ENCODE data around the gene PCBP3. TPM values are rescaled to one million over a fixed set of nuclear protein-coding genes. Genes with fewer than 3 reads are reported as not detected.

The PCBP3 gene
- total RNA-seq, 1 donor from 2014 or later = not detected

DNA sequence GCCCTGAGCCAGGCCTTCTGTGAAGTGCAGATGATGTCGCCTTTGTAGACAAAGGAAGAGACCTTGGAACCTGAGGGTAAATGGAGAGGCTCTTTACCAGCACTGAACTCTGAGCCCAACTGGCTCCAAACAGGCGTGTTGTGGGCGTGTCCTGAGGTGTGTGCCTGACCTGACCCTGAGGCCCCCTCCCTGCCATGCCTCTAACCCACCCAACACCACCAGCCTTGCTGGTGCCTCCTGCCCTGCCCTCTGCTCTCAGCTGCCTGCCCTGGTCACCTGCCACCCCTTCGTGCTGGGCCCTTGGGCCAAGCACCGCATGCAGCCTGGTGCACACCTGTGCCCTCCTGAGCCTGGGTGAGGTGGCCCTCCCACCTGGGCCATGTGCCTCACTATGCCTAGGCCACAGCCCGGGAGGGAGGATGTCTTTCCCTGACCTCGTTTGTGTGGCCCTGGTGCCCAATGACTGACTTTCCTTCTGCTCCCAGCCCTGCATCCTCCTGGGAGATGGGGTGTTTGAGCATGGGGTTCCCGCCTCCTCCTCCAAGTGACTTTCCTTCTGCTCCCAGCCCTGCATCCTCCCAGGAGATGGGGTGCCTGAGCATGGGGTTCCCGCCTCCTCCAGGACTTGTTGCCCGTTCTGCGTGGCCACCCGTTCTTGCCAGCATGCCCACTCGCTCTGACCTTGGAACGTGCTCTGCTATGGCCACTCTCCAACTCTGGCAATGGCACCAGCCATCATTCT, 157.0 kb downstream of the PCBP3 start:
- TF ChIP-seq, protein P1, sequence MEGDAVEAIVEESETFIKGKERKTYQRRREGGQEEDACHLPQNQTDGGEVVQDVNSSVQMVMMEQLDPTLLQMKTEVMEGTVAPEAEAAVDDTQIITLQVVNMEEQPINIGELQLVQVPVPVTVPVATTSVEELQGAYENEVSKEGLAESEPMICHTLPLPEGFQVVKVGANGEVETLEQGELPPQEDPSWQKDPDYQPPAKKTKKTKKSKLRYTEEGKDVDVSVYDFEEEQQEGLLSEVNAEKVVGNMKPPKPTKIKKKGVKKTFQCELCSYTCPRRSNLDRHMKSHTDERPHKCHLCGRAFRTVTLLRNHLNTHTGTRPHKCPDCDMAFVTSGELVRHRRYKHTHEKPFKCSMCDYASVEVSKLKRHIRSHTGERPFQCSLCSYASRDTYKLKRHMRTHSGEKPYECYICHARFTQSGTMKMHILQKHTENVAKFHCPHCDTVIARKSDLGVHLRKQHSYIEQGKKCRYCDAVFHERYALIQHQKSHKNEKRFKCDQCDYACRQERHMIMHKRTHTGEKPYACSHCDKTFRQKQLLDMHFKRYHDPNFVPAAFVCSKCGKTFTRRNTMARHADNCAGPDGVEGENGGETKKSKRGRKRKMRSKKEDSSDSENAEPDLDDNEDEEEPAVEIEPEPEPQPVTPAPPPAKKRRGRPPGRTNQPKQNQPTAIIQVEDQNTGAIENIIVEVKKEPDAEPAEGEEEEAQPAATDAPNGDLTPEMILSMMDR (IDR thresholded peaks at IDR 0.05; ENCODE audit: insufficient read depth, low read length, severe bottlenecking) = no peak
- FAIRE-seq = no peak
- Histone ChIP-seq H3K36me3 (ENCODE audit: control insufficient read depth, insufficient read depth, low read length) (no peaks in the 10 kb centered on the region), H3K4me3 (ENCODE audit: low read depth, low read length) (no peak overlapping the region), H3K27me3 (ENCODE audit: control insufficient read depth, insufficient read depth, low read length) (no peaks in the 10 kb centered on the region)
- no peak for DNase-seq (ENCODE audit: low read depth)

DNA sequence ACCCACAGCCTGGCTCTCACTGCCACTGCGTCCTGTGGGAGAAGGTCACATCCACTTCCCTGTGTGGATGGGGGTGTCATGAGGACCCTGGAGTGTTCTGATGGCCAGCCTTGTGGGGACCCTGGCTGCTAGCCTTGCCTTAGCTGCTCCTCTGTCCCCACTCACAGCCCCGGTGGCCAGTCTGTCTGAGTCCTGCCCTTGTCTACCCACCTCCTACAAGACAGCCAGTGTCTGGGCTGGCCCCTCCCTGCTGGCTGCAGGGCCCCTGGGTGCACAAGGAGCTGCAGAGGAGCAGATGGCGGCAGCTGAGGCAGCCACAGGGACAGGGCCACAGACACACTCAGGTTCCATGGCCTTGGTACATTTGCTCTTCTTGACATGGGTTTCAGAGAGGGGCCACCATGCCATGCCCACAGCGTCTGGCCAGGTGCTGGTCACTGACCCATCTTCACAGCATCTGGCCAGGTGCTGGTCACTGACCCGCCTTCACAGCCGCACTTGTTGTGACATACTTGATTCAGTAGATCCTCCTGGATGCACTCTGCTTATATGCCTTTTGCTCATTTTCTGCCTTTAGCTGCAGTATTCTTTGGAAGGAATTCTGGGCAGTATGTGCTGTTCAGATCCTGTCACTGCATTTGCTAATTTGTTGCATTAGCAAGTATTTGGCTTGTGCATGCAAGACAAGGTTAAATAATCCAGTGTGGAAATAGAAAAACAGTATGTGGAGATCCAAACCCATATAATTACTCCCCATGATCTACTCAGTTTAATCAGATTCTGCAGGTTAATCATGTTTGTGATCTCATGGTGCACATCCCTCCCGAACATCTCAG, 157.8 kb downstream of the PCBP3 start:
- Histone ChIP-seq H3K4me3 (ENCODE audit: low read depth, low read length) (no peak overlapping the region), H3K27me3 (ENCODE audit: control insufficient read depth, insufficient read depth, low read length) (no peaks in the 10 kb centered on the region), H3K36me3 (ENCODE audit: control insufficient read depth, insufficient read depth, low read length) (no peaks in the 10 kb centered on the region)
- TF ChIP-seq, protein P1 (IDR thresholded peaks at IDR 0.05; ENCODE audit: insufficient read depth, low read length, severe bottlenecking) = no peak
- FAIRE-seq (no peak), DNase-seq (ENCODE audit: low read depth) (no peak)

DNA sequence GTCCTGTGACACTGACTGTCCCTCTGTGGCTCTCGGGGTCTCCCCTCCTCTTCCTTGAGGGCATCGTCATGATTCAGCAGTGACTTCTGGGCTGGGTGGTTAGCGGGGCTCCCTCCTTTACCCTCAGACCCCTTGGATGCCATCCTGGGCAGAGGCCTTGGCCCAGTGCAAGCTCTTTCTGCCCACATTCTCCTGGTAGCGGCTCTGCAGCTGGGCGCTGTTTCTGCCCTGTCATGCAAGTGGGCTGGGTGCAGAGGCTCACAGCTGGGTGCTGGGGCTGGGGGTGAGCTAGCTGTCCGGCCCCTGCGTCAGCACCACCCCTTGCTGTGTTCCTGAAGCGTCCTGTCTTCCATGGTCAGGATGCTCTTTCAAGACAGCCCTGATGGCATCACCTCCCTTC, 158.5 kb downstream of the PCBP3 start:
- FAIRE-seq (peak; percentile 7), DNase-seq (ENCODE audit: low read depth) (no peak)
- Histone ChIP-seq H3K36me3 (ENCODE audit: control insufficient read depth, insufficient read depth, low read length) (no peaks in the 10 kb centered on the region), H3K27me3 (ENCODE audit: control insufficient read depth, insufficient read depth, low read length) (no peaks in the 10 kb centered on the region), H3K4me3 (ENCODE audit: low read depth, low read length) (no peak overlapping the region)
- TF ChIP-seq, protein P1 (IDR thresholded peaks at IDR 0.05; ENCODE audit: insufficient read depth, low read length, severe bottlenecking) = no peak

DNA sequence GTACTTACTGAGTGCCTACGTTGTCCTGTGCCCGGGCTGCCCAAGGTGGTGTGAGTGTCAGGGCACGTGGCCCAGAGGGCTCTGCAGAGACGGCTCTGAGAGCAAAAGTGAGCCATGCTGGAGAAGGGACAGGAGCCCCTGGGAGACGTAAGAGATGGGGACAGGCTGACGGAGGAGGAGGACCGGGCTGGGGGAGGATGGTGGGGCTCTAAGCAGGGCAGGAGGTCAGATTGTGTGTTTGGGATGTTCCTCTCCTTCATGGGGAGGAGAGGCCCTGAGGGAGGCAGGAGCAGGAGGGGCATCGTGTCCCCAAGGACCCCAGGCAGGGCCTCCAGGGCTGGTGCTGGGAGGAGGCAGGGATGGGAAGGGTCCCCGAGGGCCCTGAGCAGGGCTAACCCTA, 158.9 kb downstream of the PCBP3 start:
- H3K4me3 ChIP-seq (ENCODE audit: low read depth, low read length) = no peak overlapping the region
- FAIRE-seq (no peak), DNase-seq (ENCODE audit: low read depth) (no peak)
- no peaks in the 10 kb centered on the region for H3K36me3 ChIP-seq (ENCODE audit: control insufficient read depth, insufficient read depth, low read length)
- TF ChIP-seq, protein P1 (IDR thresholded peaks at IDR 0.05; ENCODE audit: insufficient read depth, low read length, severe bottlenecking) = no peak
- H3K27me3 ChIP-seq (ENCODE audit: control insufficient read depth, insufficient read depth, low read length) = no peaks in the 10 kb centered on the region

DNA sequence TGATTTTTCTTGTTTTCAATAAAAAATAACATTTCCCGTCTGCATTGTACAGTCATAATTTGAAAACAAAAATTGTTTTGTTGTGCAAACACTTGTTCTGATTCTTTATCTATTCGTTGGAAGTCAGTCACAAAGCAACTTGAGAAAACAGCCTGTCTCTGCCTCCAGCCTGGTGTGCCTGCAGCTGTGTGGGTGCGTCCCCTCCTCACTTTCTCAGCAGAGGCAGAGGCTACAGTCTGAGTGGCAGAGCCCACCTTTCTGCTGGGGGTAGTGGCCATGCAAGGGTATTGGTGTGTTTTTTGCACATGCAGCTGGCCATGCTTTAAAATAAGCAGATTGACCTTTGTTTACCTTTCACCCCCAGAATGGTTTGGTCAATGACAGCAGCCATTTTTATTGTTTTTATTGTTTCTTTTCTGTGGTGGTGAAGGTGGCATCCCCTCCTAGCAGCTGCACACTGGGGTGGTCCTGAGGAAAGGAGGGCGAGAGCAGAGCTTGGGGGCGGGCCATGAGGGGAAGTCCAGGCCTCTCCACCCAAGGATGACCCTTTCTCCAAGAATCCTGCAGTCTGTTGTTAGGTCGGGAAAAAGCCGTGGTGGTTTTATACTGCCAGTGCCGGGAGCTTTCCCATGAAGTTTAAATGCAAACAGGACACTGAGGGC, 159.6 kb downstream of the PCBP3 start:
- no peaks in the 10 kb centered on the region for H3K36me3 ChIP-seq (ENCODE audit: control insufficient read depth, insufficient read depth, low read length)
- H3K27me3 ChIP-seq (ENCODE audit: control insufficient read depth, insufficient read depth, low read length) = no peaks in the 10 kb centered on the region
- no peak overlapping the region for H3K4me3 ChIP-seq (ENCODE audit: low read depth, low read length)
- DNase-seq (ENCODE audit: low read depth) (no peak), FAIRE-seq (no peak)
- TF ChIP-seq, protein P1 (IDR thresholded peaks at IDR 0.05; ENCODE audit: insufficient read depth, low read length, severe bottlenecking) = no peak

Data from bronchial epithelial cell (primary cell).